ENCODE data around the gene SMIM21.

SMIM21 gene

DNA sequence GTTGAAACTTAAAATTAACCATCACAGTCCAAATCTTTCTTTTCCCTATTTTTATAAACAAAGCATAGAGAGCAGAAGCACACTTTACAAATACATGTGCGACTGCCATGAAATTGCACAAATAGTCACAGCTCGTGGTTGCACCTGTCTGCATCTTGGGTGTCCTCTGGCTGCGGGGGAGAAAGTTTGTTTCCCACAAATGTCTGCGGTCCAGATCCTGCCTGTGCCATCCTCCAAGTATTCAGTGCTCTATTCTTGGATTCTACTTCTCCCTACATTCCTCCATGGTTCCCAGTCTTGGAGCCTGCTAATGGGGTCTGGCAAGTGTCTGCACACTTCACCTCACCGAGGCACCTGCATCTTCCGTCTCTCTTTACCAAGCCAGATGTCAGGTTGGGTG is 52.2 kb downstream of the SMIM21 start:
- DNase-seq: no peak

DNA sequence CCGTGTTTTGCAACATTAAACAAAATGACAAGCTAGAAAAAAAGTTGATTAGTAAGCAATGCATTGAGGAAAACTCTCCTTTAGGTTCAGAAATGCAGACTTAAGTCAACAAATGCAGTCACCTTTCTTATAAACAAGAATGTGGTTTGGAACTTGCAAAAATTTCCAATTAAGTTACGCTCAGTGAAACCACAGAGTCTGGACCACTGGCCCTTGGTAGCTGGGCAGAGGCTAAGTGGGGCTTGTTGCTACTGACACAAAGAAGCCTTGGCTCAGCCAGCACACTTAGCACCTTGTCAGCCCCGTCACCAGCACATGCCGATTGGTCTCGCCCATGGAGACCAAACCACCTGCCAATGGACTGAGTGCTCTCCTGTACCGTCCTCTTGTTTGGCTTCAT is 53.0 kb downstream of the SMIM21 start:
- no peak for DNase-seq

- DNase-seq: no peak
These were observed 58.3 kb downstream of the SMIM21 start for GRCh38 chr18:75369026-75369721.

- no peak for DNase-seq
These were observed 61.7 kb downstream of the SMIM21 start for GRCh38 chr18:75365837-75366236.

DNA sequence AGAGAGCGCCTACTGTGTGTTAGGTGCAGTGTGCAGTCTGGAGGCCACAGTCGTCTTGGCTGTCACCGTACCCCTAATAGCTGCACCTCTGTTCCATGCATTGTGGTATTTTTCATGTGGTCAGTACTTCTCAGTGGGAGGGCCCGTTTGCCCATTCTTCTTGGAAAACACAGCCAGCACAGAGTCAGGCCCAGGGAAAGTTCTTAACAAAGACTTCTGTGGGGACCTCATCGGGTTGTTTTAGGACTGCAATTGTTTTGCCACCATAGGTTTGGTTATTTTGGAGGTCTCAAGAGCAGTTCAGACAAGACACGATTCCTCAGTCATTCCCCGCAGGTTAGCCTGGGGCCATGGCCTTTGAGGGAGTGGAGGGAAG is 62.3 kb downstream of the SMIM21 start:
- DNase-seq: no peak

DNA sequence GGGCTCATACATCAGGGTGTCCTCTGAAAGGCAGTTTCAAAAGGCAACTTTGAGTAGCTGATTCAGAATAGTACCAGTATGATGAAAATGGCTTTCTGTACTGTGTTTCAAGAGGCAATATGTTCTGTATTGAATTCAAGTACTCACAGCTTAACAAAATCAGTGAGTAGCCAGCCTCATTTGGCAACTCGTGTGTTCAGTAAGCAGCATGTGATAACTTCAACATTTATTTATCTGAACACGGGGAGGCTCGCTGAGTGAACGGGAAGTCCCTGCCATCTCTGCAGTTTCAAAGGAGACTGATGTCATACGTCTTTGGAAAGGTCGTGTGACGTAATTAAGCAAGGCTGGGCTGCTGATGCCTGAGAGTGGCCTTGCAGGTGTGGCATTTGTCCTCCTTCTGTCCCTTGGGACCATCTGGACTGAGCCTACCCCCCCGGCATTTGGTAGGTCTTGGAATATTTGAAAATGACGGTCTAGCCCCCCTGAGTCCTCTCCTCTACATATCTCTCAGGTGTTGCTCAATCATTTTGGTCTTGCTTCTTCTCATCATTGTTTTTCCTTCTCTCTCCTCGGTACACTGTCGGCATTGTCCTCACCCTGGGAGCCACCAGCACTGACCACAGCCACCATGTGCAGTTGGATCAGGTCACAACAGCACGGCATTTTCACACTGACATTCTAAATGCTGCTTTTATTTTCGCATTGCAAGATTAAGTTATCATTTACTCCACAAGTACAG is 62.8 kb downstream of the SMIM21 start:
- no peak for DNase-seq

DNA sequence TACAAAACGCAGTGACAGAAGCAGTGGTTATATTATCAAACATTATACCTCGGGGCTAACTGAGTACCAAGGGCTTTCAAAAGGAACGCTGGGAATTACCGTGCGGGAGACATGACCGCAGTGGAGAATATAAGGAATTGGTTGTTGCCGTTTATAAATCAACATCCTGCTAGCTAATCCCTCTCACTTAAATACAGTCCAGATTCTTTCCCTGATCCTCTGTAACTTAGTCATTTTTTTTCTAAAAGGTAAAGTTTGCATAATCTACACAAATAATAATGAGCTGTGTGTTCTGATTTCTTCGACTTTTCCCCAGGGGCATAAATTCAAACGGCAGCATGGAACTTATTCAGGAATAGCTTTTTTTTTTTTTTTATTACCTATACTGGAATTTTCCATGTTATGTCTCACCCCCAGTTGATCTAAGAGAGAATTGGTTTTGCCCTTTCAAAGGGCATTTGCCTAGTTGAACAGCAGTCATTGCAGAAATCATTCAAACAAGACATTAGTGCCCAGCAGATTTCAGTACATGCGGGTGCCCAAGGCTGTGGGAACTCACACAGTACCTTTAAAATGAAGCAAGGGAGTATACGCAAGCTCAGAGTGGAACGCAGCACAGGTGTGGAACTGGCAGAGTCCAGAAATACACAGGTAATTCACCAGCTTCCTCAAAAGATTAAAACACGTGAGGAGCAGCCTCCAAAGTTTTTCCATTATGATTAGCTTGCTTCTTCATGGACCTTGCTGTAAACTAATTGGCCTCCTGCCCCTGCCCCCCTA is 63.9 kb downstream of the SMIM21 start:
- no peak for DNase-seq

DNA sequence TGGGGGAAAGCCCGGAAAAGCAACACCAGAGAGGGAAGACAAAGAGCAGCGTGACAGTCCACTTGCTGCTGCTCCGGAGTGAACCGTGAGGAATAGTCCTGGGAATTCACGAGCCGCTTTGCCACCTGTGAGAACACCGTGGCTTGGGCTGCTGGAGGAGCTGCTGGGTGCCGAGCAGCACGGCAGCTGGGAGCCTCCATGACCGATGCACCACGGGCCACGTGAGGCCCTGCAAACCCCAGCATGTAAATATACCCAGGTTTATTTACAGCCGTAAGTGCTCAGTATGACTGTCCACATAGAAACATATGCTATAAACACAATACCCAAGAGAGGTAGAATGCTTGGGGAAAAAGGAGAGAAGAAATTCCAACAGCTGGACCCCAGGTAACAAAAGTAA is 65.1 kb downstream of the SMIM21 start:
- DNase-seq: no peak

DNA sequence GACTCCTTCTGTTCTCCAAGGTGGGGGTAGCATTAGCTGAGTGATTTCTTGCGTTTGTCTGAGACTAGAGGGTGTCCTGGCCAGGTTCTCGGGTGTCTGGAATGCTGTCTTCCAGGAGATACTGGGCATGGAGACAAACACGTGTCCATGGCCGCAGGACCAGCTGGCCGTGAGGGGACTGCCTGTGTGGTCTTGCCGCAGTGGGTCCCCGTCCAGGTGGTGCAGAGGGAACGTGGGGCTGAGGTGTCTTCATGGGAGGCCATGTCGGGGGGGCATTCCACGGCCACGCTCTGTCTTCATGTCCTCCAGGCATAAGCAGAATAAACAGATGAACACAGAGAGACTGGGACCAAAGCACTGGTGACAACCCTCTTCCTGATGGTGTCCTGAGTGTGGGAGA is 66.6 kb downstream of the SMIM21 start:
- no peak for DNase-seq

GRCh38 chr18:75360215-75360614 is 67.3 kb downstream of the SMIM21 start:
- no peak for DNase-seq

Data from stimulated activated CD4-positive, alpha-beta T cell treated with anti-CD3 and anti-CD28 coated beads, Interleukin-4, amount 100 ng/mL, for 24 hours (primary cell).